ENCODE measurements around the gene SVOPL. TPM values are rescaled to one million over a fixed set of nuclear protein-coding genes. Genes with fewer than 3 reads are reported as not detected.
"Not testable (repeated sequence)": the region's sequence is repeated elsewhere in the genome, so short reads cannot be mapped to it uniquely, and the experiment has no call there.

SVOPL gene
- total and polyA plus RNA-seq, 9 donors = 0.08 TPM; not detected in 8

DNA sequence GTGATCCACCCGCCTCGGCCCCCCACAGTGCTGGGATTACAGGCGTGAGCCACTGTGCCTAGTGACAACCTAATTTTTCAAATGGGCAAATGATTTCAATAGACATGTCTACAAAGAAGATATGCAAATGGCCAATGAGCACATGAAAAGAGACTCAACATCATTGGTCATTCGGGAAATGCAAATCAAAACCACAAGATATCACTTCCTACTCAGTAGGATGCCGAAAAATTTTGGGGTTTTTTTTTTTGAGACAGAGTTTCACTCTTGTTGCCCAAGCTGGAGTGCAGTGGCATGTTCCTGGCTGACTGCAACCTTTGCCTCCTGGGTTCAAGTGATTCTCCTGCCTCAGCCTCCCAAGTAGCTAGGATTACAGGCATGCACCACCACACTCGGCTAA, 13.1 kb downstream of the SVOPL start:
- not testable (repeated sequence) for H3K27me3 ChIP-seq (ENCODE audit: control insufficient read depth, insufficient read depth, low read length); DNase-seq; H3K4me3 ChIP-seq (ENCODE audit: low read length); H3K4me1 ChIP-seq (ENCODE audit: control insufficient read depth, insufficient read depth, low read length); H3K36me3 ChIP-seq (ENCODE audit: control insufficient read depth, insufficient read depth, low read length); H3K27ac ChIP-seq (ENCODE audit: low read length); H3K9me3 ChIP-seq (replicated peaks; ENCODE audit: control insufficient read depth, low read depth, low read length)
- WGBS (ENCODE audit: insufficient coverage) = no CpG with 5 or more reads among the region's 6 CpGs

DNA sequence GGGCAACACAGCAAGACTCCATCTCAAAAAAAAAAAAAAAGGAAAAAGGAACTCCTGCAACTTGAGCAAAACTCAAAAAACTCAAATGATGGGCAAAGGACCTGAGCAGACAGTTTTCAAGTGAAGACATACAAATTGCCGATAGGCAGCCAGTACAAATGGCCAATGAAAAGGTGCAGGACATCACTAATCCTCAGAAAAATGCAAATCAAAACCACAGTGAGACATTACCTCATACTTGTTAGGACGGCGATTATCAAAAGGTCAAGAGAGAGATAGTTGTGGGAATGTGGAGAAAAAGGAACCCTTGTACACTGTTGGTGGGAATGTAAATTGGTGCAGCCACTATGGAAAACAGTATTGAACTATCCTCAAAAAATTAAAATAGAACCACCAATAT, 16.8 kb downstream of the SVOPL start:
- H3K9me3 ChIP-seq (replicated peaks; ENCODE audit: control insufficient read depth, low read depth, low read length) = no peaks in the 10 kb centered on the region
- WGBS (ENCODE audit: insufficient coverage) = no CpG with 5 or more reads among the region's 3 CpGs

DNA sequence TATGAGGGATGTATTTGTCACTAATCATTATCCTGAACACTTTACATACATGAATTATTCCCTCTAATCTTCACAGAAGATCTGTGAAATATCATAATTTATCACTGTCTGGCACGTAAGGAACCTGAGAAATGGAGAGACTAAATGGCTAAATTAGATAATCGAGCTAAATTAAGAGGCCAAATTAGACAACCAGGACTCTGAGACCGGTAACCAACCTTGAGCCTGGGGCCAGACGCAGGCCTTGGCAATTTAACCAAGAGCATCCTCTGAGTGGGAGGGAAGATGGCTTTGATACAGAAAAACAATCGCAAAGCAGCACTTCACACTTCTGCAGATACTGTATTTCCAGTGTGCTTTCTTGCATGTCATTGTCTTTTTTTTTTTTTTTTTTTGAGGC, 21.4 kb downstream of the SVOPL start:
- 65% methylated on average over 4 of the region's 5 CpGs for WGBS (ENCODE audit: insufficient coverage)
- no peaks in the 10 kb centered on the region for H3K4me1 ChIP-seq (ENCODE audit: control insufficient read depth, insufficient read depth, low read length)
- no peak overlapping the region for H3K27ac ChIP-seq (ENCODE audit: low read length)
- H3K36me3 ChIP-seq (ENCODE audit: control insufficient read depth, insufficient read depth, low read length) = no peaks in the 10 kb centered on the region
- no peaks in the 10 kb centered on the region for H3K9me3 ChIP-seq (replicated peaks; ENCODE audit: control insufficient read depth, low read depth, low read length)
- H3K27me3 ChIP-seq (ENCODE audit: control insufficient read depth, insufficient read depth, low read length) = no peaks in the 10 kb centered on the region
- H3K4me3 ChIP-seq (ENCODE audit: low read length) = no peak overlapping the region
- DNase-seq = no peak

More for the DNA sequence above, 16.8 kb downstream of the SVOPL start:
- Histone ChIP-seq H3K27me3 (ENCODE audit: control insufficient read depth, insufficient read depth, low read length) (no peaks in the 10 kb centered on the region), H3K4me3 (ENCODE audit: low read length) (no peak overlapping the region), H3K4me1 (ENCODE audit: control insufficient read depth, insufficient read depth, low read length) (no peaks in the 10 kb centered on the region), H3K36me3 (ENCODE audit: control insufficient read depth, insufficient read depth, low read length) (no peaks in the 10 kb centered on the region), H3K27ac (ENCODE audit: low read length) (no peak overlapping the region)
- no peak for DNase-seq

DNA sequence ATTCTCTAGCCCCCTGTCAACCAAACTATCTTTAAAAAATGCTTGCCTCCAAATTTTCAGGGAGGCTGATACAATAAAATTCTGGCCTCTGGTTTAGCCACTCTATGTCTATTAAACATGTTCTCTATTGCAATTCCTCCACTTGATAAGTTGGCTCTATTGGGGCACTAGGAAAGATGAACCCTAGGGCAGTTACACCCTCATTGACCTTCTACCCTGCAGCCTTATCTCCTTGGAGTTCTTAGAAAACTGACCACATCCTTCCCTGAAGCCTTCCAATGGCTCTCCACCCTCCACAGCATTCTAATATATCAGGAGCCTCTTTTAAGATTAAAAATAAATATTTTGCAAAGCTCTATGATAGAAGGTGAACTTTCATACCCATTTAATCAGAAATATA, 30.6 kb downstream of the SVOPL start:
- no peaks in the 10 kb centered on the region for H3K4me1 ChIP-seq (ENCODE audit: control insufficient read depth, insufficient read depth, low read length)
- DNase-seq = no peak
- no peak overlapping the region for H3K4me3 ChIP-seq (ENCODE audit: low read length)

DNA sequence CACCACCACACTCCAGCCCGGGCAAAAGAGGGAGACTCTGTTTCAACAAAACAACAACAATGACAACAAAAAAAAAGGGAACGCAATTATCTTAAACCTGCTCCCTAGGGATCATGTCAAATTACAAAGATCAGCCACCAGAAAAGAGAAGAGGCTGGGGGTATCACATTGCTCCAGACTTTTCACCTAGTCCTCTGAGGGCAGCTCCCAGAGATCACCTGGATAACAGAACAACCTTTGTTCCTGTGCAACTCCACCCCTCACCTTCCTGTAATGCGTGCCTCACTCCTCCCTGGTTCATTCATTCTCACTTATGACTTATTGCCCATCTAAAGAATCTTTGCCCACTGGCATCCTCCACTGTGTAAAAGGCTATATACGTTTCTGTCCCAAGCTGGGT, 31.8 kb downstream of the SVOPL start:
- WGBS (ENCODE audit: insufficient coverage) = 80% methylated on average over 2 of the region's 4 CpGs
- no peak for DNase-seq
- Histone ChIP-seq H3K27me3 (ENCODE audit: control insufficient read depth, insufficient read depth, low read length) (peaks cover 2% of the 10 kb centered on the region), H3K4me3 (ENCODE audit: low read length) (no peak overlapping the region), H3K36me3 (ENCODE audit: control insufficient read depth, insufficient read depth, low read length) (no peaks in the 10 kb centered on the region), H3K9me3 (replicated peaks; ENCODE audit: control insufficient read depth, low read depth, low read length) (no peaks in the 10 kb centered on the region), H3K4me1 (ENCODE audit: control insufficient read depth, insufficient read depth, low read length) (no peaks in the 10 kb centered on the region), H3K27ac (ENCODE audit: low read length) (no peak overlapping the region)

More for the DNA sequence above, 30.6 kb downstream of the SVOPL start:
- Histone ChIP-seq H3K9me3 (replicated peaks; ENCODE audit: control insufficient read depth, low read depth, low read length) (no peaks in the 10 kb centered on the region), H3K36me3 (ENCODE audit: control insufficient read depth, insufficient read depth, low read length) (no peaks in the 10 kb centered on the region), H3K27me3 (ENCODE audit: control insufficient read depth, insufficient read depth, low read length) (peaks cover 2% of the 10 kb centered on the region), H3K27ac (ENCODE audit: low read length) (no peak overlapping the region)

- Histone ChIP-seq H3K36me3 (ENCODE audit: control insufficient read depth, insufficient read depth, low read length) (no peaks in the 10 kb centered on the region), H3K4me3 (ENCODE audit: low read length) (no peak overlapping the region), H3K9me3 (replicated peaks; ENCODE audit: control insufficient read depth, low read depth, low read length) (no peaks in the 10 kb centered on the region), H3K27ac (ENCODE audit: low read length) (no peak overlapping the region), H3K4me1 (ENCODE audit: control insufficient read depth, insufficient read depth, low read length) (no peaks in the 10 kb centered on the region), H3K27me3 (ENCODE audit: control insufficient read depth, insufficient read depth, low read length) (peaks cover 4% of the 10 kb centered on the region)
- DNase-seq = no peak
- WGBS (ENCODE audit: insufficient coverage) = 79% methylated on average over 3 of the region's 3 CpGs
Observed at GRCh38 chr7:138668946-138669345, 32.2 kb downstream of the SVOPL start.

GRCh38 chr7:138668229-138668596, 32.9 kb downstream of the SVOPL start:
- Histone ChIP-seq H3K4me3 (ENCODE audit: low read length) (no peak overlapping the region), H3K27ac (ENCODE audit: low read length) (no peak overlapping the region), H3K9me3 (replicated peaks; ENCODE audit: control insufficient read depth, low read depth, low read length) (no peaks in the 10 kb centered on the region), H3K27me3 (ENCODE audit: control insufficient read depth, insufficient read depth, low read length) (peaks cover 4% of the 10 kb centered on the region), H3K4me1 (ENCODE audit: control insufficient read depth, insufficient read depth, low read length) (no peaks in the 10 kb centered on the region), H3K36me3 (ENCODE audit: control insufficient read depth, insufficient read depth, low read length) (no peaks in the 10 kb centered on the region)
- no CpG with 5 or more reads among the region's 2 CpGs for WGBS (ENCODE audit: insufficient coverage)
- DNase-seq = no peak

DNA sequence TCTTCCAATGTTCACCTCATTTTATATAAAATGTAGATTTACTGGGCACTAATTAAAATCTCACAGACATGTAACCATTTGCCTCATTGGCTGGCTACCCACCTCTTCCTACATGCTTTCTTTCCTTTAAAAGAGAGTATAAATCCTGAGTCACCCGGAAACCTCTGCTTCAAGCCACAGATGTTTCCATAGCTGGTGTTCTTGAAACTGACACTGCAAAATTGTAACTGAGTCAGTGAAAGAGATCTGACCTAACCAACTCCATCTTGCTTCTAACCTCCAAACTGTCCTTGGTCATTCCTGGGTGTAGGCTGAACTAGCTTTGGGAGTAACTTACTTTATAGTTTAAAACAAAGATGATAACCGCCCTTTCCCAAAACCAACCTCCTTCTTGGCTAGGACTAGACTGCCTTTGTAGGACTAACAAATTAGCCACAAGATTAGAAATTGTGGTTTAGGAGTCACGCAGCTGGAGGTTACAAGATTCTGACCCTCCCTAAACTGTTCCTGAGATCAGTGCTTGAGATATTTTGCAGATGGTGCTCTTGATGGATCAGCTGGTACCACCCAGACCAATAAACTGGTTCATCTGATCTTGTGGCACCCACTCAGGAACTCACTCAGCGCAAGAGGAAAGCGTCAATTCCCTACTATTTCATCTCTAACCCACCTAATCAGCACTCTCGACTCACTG, 33.5 kb downstream of the SVOPL start:
- H3K4me1 ChIP-seq (ENCODE audit: control insufficient read depth, insufficient read depth, low read length) = no peaks in the 10 kb centered on the region
- no peak for DNase-seq
- WGBS (ENCODE audit: insufficient coverage) = 72% methylated on average over 2 of the region's 6 CpGs
- no peaks in the 10 kb centered on the region for H3K36me3 ChIP-seq (ENCODE audit: control insufficient read depth, insufficient read depth, low read length)
- H3K4me3 ChIP-seq (ENCODE audit: low read length) = no peak overlapping the region
- H3K9me3 ChIP-seq (replicated peaks; ENCODE audit: control insufficient read depth, low read depth, low read length) = no peaks in the 10 kb centered on the region
- H3K27me3 ChIP-seq (ENCODE audit: control insufficient read depth, insufficient read depth, low read length) = peaks cover 4% of the 10 kb centered on the region
- H3K27ac ChIP-seq (ENCODE audit: low read length) = no peak overlapping the region

DNA sequence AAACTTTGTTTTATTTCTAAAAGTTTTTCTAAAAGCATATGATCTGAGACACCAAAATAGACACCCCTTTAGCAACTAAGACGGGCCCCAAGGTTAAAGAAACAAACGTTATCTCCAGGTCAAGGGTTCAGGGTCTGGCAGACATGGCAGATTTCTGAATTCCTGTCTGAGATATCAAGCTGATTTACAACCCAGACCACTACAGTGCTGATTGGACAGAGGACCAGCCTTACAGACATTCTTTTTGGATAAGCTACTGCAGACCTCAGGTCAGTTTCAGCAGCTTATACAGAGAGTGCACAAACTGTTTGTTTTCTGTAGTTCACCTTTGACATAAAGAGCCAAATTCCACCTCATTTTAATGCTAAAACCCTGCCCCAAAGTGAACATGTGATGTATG, 34.8 kb downstream of the SVOPL start:
- no peak for DNase-seq
- 17% methylated on average over 2 of the region's 2 CpGs for WGBS (ENCODE audit: insufficient coverage)
- Histone ChIP-seq H3K4me3 (ENCODE audit: low read length) (no peak overlapping the region), H3K9me3 (replicated peaks; ENCODE audit: control insufficient read depth, low read depth, low read length) (no peaks in the 10 kb centered on the region), H3K36me3 (ENCODE audit: control insufficient read depth, insufficient read depth, low read length) (no peaks in the 10 kb centered on the region), H3K27me3 (ENCODE audit: control insufficient read depth, insufficient read depth, low read length) (peaks cover 4% of the 10 kb centered on the region), H3K27ac (ENCODE audit: low read length) (no peak overlapping the region), H3K4me1 (ENCODE audit: control insufficient read depth, insufficient read depth, low read length) (no peaks in the 10 kb centered on the region)

- Histone ChIP-seq H3K27me3 (ENCODE audit: control insufficient read depth, insufficient read depth, low read length) (peaks cover 4% of the 10 kb centered on the region), H3K4me3 (ENCODE audit: low read length) (no peak overlapping the region), H3K27ac (ENCODE audit: low read length) (no peak overlapping the region), H3K4me1 (ENCODE audit: control insufficient read depth, insufficient read depth, low read length) (no peaks in the 10 kb centered on the region), H3K36me3 (ENCODE audit: control insufficient read depth, insufficient read depth, low read length) (no peaks in the 10 kb centered on the region), H3K9me3 (replicated peaks; ENCODE audit: control insufficient read depth, low read depth, low read length) (no peaks in the 10 kb centered on the region)
- 65% methylated on average over 2 of the region's 4 CpGs for WGBS (ENCODE audit: insufficient coverage)
- DNase-seq = no peak
Observed at GRCh38 chr7:138665669-138666140, 35.5 kb downstream of the SVOPL start.

- Histone ChIP-seq H3K4me1 (ENCODE audit: control insufficient read depth, insufficient read depth, low read length) (no peaks in the 10 kb centered on the region), H3K27ac (ENCODE audit: low read length) (no peak overlapping the region), H3K9me3 (replicated peaks; ENCODE audit: control insufficient read depth, low read depth, low read length) (no peaks in the 10 kb centered on the region), H3K27me3 (ENCODE audit: control insufficient read depth, insufficient read depth, low read length) (peaks cover 4% of the 10 kb centered on the region), H3K36me3 (ENCODE audit: control insufficient read depth, insufficient read depth, low read length) (no peaks in the 10 kb centered on the region), H3K4me3 (ENCODE audit: low read length) (no peak overlapping the region)
- WGBS (ENCODE audit: insufficient coverage) = 21% methylated on average over 2 of the region's 4 CpGs
- DNase-seq = no peak
Observed at GRCh38 chr7:138665249-138665648, 35.9 kb downstream of the SVOPL start.
